HG03103 (cell line): ENCODE data around the gene NLRP3.
"Not testable (repeated sequence)": the region's sequence is repeated elsewhere in the genome, so short reads cannot be mapped to it uniquely, and the experiment has no call there.

Experiments used
- ATAC-seq: cut with Tn5 transposase; IDR thresholded peaks from one replicate; pipeline ENCODE4 v1.9.1; 2021; ENCODE audit warnings: low read depth; ENCODE audit not compliant: unreplicated experiment

The NLRP3 gene

DNA sequence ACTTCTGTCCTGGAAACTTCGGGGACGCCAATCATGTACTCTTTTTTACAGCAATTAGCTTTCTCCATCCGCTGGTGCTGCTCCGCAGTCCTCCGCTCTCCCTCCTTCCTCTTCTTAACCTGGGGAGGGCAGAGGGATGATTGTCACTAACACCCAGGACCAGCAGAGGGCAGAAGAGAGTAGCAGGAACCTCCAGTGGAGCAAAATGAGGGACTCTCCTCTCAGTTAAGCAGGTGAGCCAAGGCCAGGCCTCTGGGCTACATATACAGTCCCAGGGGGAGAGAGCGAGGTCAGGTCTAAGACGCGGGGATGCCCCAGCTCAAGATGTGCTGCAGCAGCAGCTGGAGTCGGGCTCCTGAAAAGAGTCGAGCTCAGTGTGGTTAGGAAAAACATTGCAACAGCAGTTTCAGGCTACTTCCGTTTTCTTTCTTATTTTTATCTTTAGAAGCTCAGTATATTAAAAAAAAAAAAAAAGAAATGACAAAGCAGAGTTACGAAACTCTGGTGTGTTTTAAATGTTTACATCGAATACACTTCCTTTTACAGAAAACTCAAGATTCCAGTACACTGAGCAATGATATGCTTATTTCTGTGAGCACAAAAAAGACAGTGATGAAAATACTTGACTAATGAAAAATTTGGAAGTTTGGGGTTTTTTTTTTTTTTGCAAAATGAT, 25.7 kb upstream of the NLRP3 start:
- peak; percentile 100 for ATAC-seq

DNA sequence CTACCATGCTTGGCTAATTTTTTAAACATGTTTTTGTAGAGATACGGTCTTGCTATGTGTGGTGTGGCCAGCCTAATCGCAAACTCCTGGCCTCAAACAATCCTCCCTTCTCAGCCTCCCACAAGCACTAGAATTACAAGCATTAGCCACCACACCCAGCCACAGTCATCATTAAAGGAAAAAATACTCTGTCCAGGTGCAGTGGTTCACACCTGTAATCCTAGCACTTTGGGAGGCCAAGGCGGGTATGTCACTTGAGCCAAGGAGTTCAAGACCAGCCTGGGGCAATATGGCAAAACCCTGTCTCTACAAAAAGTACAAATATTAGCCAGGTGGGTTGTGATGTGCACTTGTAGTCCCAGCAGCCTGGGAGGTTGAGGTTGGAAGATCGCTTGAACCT, 25.0 kb upstream of the NLRP3 start:
- ATAC-seq = no peak

DNA sequence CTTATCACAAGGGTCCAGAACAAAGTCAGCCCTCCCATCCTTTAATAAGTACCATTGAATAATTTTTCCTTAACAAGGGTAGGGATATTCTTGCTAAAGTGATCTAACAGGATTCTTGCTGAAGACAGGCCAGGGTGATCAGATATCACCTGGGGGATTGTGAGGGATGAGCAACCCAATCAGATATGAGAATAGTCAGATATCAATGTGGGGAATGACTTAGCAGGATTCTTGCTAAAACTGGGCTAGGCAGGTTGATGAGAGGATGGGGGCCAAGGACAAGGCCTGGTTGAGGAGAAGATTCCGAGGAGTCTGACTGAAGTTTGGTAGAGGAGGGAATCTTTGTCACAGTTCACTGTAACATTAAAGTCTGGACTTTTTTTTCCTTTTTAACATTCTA, 23.9 kb upstream of the NLRP3 start:
- ATAC-seq = no peak

DNA sequence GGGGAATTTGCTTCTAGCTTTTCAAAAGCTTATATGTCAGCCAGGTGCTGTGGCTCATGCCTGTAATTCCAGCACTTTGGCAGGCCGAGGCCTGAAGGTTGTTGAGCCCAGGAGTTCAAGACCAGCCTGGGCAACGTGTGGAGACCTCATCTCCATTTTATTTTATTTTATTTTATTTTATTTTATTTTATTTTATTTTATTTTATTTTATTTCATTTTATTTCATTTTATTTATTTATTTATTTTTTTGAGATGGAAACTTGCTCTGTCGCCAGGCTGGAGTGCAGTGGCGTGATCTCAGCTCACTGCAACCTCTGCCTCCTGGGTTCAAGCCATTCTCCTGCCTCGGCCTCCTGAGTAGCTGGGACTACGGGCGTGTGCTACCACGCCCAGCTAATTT, 20.9 kb upstream of the NLRP3 start:
- ATAC-seq = not testable (repeated sequence)

DNA sequence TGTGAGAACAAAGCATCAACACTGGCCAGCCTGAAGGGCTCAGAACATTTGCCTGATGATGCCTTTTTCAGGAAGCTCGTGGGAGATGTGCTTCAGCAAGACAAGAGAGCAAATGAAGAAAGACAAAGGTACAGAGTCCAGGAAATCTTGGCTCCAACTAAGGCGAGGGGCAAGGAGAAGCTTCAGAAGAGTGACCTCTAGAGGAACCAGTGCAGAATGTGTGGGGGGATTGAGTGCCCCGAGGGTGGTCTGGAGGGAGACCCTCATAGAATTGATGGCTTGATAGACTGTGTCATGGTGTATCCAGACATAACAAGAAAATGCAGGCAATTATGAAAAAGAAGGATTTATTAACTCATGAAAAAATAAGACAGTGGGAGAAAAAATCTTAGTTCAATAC, 15.3 kb upstream of the NLRP3 start:
- ATAC-seq = no peak

DNA sequence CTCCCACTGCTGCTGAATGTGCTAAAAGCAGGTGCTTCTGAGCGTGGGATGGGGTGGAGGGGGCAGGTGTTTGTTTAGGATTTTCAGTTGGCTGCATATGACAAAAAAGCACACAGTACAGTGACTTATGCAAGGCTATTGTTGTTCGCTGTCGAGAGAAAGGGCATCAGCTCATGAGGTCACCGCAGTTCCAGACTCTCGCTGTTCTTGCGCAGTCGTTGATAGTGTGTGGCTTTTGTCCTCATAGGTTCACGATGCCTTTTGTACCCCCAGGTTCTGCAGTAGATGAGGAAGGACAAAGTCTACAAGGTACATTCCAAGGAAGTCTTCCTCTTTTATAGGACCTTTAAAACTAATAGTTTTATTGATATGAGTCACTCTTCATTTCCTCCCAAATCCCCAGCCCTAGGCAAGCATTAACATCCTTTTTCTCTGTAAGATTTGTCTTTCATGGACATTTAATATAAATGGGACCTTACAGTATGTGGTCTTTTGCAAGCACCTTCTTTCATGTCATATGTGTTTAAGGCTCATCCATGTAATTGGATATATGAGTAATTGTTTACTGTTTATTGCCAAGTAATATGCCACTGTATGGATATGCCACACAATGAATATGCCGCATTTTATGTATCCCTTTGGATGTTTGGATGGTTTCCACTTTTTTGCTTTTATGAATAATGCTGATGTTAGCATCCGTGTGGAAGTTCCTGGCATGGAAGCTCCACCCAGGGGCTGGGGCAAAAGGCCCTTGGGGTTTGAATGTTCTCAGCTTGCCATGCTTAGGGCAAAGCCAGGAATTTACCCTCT, 14.5 kb upstream of the NLRP3 start:
- ATAC-seq = no peak

DNA sequence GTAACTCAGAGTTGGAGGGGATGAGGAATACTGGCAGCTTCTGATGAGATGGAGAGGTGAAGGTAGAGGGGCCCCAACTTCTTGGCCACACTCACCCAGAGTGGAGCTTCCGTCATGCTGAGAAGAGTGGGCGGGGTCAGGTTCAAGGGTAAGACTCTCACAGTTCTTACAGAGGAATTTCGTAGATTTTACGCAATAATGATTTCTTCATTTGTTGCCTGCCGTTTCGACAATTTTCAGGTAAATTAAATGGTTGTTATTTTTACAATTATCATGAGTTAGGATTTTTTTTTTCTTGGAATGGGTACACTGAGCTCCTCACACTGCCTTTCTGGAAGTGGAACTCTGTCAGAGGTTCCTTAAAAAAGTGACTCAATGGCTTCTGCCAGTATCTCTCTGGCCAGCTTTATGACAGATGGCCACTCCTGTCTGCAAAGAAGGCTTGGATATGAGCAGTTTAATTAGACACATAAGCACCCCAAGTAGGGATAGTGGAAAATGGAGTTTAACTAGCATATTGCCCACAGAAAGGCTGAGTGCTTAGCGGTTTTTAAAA, 13.8 kb upstream of the NLRP3 start:
- ATAC-seq = no peak

DNA sequence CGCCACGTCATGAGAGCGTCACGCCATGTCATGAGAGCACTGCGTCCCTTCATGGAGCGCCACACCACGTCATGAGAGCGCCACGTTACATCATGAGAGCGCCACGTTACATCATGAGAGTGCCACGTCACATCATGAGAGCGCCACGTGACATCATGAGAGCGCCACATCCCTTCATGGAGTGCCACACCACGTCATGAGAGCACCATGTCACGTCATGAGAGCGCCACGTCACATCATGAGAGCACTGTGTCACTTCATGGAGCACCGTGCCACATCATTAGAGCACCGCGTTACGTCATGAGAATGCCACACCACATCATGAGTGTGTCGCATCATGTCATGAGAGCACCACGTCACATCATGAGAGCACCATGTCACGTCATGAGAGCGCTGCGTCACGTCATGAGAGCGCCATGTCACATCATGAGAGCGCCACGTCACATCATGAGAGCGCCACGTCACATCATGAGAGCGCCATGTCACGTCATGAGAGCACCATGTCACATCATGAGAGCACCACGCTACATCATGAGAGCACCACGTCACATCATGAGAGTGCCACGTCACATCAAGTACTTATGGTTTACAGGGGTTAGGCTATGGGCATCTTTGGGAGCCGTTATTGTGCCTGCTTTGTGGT, 9.8 kb upstream of the NLRP3 start:
- ATAC-seq = no peak

DNA sequence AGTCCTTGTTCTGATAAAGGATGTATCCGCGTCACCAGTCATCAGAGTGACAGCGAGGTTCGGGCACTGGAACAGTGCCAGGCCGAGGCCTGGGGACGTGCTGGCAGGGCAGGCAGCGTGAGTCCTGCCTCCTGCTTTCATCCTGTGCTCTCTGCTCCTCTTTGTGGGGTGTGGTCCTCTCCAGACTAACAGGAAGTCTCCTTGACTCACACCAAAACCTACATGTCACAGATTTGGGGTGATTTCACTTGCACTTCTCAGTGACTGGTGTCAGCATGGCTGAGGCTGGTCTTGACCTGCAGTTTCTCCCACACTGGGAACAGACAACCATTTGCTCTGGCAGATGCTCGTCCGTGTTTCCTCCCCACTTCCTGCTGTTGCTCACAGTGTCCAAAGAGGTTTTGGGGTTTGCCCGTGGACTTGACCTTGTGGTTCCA, 8.8 kb upstream of the NLRP3 start:
- ATAC-seq = peak; percentile 71

DNA sequence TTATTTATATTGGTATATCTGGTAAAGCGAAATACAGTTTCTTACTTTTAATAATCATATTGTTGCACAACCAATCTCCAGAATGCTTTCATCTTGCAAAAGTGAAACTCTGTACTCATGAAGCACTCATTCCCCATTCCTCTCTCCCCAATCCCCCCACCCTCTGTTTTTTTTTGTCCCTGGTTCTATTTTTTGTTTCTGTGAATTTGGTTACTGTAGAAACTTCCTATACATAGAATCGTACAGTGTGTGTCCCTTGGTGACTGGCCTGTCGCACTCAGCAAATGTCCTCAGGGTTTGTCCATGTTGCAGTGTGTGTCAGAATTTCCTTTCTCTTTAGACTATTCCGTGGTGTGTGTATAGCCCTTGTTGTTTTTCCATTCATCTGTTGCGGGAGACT, 7.9 kb upstream of the NLRP3 start:
- no peak for ATAC-seq

DNA sequence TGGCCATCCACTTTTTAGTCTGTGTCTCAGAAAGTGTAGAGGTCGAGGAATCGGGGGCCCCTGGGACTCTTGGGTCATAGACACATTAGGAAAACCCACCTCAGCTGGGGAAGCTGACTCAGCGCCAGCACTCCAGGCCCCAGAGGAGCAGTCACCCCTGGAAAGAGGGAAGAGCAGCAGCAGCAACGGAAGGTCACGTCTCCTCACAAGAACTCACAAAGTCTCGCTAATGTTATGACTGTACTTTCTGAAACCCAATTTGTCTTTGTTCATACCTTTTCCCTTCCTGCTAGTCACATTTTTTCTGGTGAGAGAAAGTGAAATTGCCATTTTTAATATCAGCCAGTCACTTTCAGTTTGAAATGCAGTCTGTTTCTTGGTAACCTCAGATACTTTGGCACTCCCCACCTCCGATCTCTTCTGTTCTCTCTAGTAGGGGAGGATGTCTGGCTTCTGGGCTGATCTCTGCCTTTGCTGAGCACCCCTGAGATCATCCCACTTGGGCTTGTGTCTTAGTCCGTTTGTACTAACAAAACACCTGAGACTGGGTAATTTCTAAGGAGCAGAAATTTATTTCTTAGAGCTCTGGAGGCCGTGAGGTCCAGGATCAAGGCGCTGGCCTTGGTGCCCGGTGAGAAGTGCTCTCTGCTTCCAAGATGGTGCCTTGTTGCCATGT, 6.0 kb upstream of the NLRP3 start:
- peak; percentile 79 for ATAC-seq

DNA sequence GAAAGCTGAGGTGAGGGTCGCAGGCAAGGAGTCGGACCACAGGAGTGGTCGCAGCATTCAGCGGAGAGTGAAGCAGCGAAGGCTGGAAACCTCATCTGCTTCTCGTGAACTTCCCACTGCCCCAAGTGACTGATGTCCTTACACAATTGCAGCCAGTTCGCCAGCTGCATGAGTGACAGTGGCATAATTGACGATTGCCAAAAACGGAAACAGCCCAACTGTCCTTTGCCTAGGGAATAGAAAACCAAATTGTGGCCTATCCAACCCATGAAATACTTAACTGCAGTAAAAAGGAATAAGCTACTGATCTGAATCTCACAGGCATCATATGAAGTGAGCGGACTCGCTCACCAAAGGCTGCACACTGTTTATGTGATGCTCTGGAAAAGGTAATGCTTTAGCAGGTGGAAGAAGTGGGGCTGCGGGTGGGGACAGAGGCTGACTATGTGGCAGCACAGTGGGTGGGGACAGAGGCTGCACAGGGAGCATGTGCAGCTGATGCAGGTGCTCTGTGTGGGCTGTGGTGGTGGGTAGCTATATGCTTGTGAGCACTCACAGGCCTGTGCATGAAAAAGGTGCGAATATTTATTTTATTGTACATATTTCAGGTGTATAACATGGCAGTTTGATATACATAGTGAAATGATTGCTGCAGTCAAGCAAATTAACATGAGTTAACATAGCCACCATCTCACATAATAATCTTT, 4.2 kb upstream of the NLRP3 start:
- ATAC-seq = no peak

DNA sequence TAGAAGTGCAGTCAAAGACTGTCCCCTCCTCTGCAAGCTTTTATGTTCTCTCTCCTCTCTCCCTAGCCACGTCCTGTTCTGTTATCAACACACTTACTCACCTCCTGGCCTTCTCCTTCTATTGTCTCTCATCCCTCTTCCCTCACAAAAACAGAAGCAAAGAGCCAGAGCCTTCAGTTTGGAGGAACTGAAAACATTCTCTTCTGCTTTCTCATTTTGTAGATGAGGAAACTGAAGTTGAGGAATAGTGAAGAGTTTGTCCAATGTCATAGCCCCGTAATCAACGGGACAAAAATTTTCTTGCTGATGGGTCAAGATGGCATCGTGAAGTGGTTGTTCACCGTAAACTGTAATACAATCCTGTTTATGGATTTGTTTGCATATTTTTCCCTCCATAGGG, 1.9 kb downstream of the NLRP3 start:
- no peak for ATAC-seq

DNA sequence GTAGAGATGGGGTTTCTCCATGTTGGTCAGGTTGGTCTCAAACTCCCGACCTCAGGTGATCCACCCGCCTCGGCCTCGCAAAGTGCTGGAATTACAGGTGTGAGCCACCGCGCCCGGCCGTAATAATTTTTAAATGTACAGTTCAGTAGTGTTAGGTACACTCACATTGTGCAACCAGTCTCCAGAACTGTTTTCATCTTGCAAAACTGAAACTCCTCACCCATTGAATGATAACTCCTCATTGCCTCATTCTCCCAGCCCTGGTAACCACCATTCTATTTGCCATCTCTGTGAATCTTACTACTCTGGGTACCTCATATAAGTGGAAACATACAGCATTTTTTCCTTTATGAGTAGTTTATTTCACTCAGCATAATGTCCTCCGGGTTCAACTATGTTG, 3.4 kb downstream of the NLRP3 start:
- ATAC-seq = no peak

DNA sequence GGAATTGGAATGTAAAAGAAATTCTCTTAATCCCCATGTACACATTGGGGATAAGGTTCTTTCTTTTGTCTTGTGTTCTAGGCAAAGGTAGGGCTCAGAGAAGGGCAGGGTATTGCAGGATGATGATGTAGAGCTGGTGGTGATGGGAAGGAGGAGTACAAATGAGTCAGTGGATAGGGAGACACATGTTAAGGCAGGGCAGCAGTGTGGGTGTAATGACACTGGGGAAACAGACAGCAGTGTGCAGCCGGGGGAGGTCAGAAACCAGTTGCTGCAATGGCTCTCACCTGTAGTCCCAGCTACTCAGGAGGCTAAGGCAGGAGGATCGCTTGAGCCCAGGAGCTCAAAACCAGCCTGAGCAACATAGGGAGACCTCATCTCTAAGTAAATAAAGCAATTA, 5.1 kb downstream of the NLRP3 start:
- no peak for ATAC-seq

DNA sequence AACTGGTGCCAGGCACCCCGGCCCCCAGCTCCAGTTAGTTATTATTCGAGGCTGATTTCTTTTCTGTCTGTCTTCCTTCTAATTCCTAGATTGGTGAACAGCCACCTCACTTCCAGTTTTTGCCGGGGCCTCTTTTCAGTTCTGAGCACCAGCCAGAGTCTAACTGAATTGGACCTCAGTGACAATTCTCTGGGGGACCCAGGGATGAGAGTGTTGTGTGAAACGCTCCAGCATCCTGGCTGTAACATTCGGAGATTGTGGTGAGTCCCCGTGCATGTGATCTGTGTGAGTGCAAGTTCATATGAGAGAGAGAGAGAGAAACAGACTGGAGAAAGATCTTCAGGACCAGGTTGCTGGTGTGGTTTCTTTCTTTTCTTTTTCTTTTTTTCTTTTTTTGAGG, 13.5 kb downstream of the NLRP3 start:
- ATAC-seq = no peak

DNA sequence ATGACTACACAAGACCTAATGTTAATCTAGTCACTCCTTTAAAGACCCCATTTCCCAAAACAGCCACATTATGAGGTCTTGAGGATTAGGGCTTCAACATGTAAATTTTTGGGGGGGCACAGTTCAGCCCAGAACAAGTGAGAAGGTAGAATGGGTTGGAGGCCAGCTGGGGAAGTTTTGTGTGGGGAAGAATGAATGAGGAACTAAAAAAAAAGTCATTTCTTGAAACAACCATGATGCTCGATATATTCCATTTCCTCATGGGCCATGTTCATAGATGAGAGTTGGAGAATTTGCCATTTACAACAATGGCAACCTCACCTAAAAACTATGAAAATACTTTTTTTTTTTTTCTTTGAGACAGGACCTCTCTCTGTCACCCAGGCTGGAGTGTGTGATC, 14.5 kb downstream of the NLRP3 start:
- ATAC-seq = no peak

DNA sequence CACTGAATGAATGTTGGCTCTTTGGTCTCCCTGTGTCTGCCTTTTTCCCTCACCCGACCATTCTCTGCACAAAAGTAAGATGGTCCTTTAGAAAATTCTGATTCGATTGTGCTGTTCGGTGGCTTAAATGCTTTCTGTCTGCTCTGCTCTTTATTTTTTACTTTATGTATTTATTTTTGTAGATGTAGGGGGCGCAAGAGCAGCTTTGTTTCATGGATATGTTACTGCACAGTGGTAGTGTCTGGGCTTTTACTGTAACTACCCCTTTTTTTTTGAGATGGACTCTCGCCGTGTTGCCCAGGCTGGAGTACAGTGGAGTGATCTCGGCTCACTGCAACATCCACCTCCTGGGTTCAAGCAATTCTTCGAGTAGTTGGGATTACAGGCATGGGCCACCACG, 15.7 kb downstream of the NLRP3 start:
- ATAC-seq = no peak

DNA sequence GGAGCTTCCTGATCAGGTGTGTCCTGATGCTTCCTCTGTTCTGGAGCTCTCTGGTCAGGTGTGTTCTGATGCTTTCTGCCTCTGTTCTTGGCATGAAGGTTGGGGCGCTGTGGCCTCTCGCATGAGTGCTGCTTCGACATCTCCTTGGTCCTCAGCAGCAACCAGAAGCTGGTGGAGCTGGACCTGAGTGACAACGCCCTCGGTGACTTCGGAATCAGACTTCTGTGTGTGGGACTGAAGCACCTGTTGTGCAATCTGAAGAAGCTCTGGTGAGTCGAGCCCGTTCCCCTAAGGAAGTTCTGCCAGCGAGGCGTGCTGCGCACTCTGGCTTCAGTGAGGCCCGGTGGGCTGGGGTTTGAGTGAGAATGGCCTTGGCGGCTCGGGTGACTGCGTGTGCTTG, 18.0 kb downstream of the NLRP3 start:
- no peak for ATAC-seq

DNA sequence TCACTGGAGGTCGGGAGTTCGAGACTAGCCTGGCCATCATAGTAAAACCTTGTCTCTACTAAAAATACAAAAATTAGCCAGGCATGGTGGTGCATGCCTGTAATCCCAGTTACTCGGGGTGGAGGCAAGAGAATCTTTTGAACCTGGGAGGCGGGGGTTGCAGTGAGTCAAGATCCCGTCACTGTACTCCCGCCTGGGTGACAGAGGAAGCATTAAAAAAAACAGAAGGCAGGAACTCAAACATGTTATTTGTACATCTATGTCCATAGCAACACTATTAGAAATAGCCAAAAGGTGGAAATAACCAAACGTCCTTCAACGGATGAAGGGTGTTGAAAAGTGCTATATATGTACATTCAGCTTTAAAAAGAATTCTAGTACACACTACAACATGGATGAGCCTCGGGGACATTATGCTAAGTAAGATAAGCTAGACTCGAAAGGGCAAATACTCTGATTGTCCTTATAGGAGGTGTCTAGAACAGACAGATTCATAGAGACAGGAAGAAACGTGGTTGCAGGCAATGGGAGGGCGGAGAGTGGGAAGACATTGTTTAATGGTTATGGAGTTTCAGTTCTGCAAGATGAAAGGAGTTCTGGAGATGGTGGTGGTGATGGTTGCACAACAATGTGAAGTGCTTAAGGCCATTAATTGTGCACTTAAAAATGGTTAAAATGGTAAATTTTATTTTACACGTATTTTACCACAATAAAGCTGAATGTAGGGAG, 19.2 kb downstream of the NLRP3 start:
- peak; percentile 28 for ATAC-seq
